Measurements from ENCODE around the gene TLE2. TPM values are rescaled to one million over a fixed set of nuclear protein-coding genes. Genes with fewer than 3 reads are reported as not detected.
"Not testable (repeated sequence)": the region's sequence is repeated elsewhere in the genome, so short reads cannot be mapped to it uniquely, and the experiment has no call there.

The TLE2 gene
- total RNA-seq, 1 experiment from 2014 or later = 6.2 TPM

DNA sequence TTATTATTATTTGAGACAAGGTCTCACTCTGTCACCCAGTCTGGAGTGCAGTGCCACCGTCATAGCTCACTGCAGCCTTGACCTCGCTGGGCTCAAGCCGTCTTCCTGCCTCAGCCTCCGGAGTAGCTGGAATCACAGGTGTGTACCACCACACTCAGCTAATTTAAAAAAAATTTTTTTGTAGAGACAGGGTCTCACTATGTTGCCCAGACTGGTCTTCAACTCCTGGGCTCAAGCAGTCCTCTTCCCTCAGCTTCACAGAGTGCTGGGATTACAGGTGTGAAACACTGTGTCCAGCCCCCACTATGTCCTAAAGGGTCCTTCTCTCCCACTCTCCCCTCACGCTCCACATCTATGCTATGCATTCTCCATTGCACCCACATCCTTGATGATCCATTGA lies 9.1 kb upstream of the TLE2 start:
- H3K9me3 ChIP-seq (ENCODE audit: control insufficient read depth, insufficient read depth, low read depth, low read length) = no peaks in the 10 kb centered on the region
- H3K4me1 ChIP-seq (ENCODE audit: control insufficient read depth, insufficient read depth, low read length) = peaks cover 11% of the 10 kb centered on the region
- ChIA-PET CTCF (no interaction called here), POLR2A (no interaction called here)
- no peaks in the 10 kb centered on the region for H3K36me3 ChIP-seq (ENCODE audit: control insufficient read depth, insufficient read depth, low read length)
- no peak for DNase-seq (ENCODE audit: low read depth, low spot score)
- no peak overlapping the region for H3K27ac ChIP-seq (ENCODE audit: low read length)
- BruUV-seq (replicated peaks) = no TSS peak
- intact Hi-C loops (cut with micrococcal nuclease; ENCODE audit: unreplicated experiment) = no loop called here
- no peak for ATAC-seq
- in situ Hi-C loops (cut with HindIII; ENCODE audit: low pct_unique_long_range_greater_than_20kb, low sequenced_read_pairs) = no loop called here
- TF ChIP-seq TCF7L2 (IDR thresholded peaks at IDR 0.05; ENCODE audit: low read depth, low read length) = no peak
- H3K27me3 ChIP-seq (ENCODE audit: control insufficient read depth, insufficient read depth, low read length) = no peaks in the 10 kb centered on the region
- no peak overlapping the region for H3K4me3 ChIP-seq (ENCODE audit: low read depth in 2 of 2, low read length in 2 of 2)

DNA sequence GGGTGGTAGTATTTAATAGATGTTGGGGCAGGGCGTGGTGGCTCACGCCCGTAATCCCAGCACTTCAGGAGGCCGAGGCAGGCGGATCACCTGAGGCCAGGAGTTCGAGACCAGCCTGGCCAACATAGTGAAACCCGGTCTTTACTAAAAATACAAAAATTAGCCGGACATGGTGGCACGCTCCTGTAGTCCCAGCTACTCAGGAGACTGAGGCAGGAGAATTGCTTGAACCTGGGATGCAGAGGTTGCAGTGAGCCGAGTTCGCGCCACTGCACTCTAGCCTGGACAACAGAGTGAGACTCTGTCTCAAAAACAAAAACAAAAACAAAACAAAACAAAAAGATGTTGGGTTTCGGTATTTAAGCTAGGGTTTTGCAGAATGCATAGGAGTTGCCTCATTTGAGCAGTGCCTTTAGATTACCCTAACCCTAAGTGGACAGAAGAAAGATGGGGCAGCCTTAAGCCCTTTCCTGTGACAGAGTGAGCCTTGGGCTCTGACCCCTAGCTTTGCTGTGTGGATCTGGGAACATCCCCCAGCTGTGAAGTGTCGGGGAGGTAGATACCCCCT lies 8.0 kb upstream of the TLE2 start:
- ATAC-seq; BruUV-seq (replicated peaks): not testable (repeated sequence)

DNA sequence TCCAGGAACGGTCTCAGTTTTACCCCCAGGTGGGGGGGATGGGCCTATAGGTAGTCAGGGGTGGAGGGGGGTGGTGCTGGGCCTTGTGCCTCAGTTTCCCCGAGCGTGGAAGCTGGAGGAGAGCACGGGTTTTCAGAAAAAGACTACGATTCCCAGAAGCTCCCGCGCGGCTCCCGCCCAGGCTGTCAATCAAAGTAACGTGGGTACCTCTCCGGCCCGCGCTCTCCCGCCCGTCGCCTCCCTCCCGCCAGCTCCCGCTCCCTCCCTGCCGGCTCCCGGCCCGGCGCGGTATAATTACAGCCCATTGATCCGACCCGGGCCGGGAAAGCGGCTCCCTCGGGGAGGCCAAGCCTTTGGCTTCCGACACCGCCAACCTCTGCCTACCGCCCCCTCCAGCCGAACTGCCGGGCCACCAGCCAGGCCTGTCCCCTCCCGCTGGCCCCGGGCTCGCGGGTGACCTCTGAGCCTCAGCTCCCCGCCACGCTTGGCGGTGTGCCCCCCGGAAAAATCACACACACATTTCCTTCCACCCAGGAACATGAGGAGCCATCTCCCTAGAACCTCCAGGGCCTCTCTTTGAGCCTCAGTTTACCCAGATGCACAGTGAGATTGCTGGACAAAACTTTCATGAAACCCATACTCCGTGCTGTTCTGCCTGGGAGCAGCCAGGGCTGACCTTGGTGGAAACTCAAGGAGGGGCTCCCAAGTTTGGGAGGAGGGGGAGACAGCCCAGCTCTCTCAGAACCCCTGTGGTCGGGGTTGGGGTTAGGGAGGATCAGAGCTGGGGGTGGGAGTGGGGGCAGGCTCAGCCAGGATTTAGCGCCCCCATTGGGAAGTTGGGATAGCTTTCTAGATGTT lies 7.3 kb upstream of the TLE2 start:
- CTCF ChIA-PET = interaction anchor here (0.5 to 1.1 kb wide), 3 partner anchors 52 to 93 kb away, joined by 3 to 4 read pairs (median 3); no protein-coding TSS in a partner anchor
- Histone ChIP-seq H3K4me1 (ENCODE audit: control insufficient read depth, insufficient read depth, low read length) (peaks cover 11% of the 10 kb centered on the region), H3K27me3 (ENCODE audit: control insufficient read depth, insufficient read depth, low read length) (no peaks in the 10 kb centered on the region), H3K27ac (ENCODE audit: low read length) (peak overlapping the region; percentile 83), H3K36me3 (ENCODE audit: control insufficient read depth, insufficient read depth, low read length) (no peaks in the 10 kb centered on the region), H3K4me3 (ENCODE audit: low read depth in 2 of 2, low read length in 2 of 2) (peak overlapping the region; percentile 55 to 83), H3K9me3 (ENCODE audit: control insufficient read depth, insufficient read depth, low read depth, low read length) (no peaks in the 10 kb centered on the region)
- POLR2A ChIA-PET = interaction anchor here (1.5 kb wide), 1 partner anchor 86 kb away, joined by 4 read pairs; no protein-coding TSS in a partner anchor
- ATAC-seq = peak; percentile 89
- BruUV-seq (replicated peaks) = no TSS peak
- in situ Hi-C loops (cut with HindIII; ENCODE audit: low pct_unique_long_range_greater_than_20kb, low sequenced_read_pairs) (no loop called here), intact Hi-C loops (cut with micrococcal nuclease; ENCODE audit: unreplicated experiment) (no loop called here)
- TF ChIP-seq SIN3A (IDR thresholded peaks at IDR 0.05; ENCODE audit: borderline replicate concordance, insufficient read depth, low read depth, low read length) (no peak), TCF7L2 (IDR thresholded peaks at IDR 0.05; ENCODE audit: low read depth, low read length) (no peak; the same call in 1 of the 2 replicates), POLR2AphosphoS5 (IDR thresholded peaks at IDR 0.05; ENCODE audit: low read depth, low read length) (peak; percentile 37)
- TF ChIP-seq, protein P1, sequence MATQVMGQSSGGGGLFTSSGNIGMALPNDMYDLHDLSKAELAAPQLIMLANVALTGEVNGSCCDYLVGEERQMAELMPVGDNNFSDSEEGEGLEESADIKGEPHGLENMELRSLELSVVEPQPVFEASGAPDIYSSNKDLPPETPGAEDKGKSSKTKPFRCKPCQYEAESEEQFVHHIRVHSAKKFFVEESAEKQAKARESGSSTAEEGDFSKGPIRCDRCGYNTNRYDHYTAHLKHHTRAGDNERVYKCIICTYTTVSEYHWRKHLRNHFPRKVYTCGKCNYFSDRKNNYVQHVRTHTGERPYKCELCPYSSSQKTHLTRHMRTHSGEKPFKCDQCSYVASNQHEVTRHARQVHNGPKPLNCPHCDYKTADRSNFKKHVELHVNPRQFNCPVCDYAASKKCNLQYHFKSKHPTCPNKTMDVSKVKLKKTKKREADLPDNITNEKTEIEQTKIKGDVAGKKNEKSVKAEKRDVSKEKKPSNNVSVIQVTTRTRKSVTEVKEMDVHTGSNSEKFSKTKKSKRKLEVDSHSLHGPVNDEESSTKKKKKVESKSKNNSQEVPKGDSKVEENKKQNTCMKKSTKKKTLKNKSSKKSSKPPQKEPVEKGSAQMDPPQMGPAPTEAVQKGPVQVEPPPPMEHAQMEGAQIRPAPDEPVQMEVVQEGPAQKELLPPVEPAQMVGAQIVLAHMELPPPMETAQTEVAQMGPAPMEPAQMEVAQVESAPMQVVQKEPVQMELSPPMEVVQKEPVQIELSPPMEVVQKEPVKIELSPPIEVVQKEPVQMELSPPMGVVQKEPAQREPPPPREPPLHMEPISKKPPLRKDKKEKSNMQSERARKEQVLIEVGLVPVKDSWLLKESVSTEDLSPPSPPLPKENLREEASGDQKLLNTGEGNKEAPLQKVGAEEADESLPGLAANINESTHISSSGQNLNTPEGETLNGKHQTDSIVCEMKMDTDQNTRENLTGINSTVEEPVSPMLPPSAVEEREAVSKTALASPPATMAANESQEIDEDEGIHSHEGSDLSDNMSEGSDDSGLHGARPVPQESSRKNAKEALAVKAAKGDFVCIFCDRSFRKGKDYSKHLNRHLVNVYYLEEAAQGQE (IDR thresholded peaks at IDR 0.05; ENCODE audit: insufficient read depth in 1 of 2, low read depth in 2 of 2, low read length in 1 of 2) = no peak
- TF ChIP-seq, protein P2, sequence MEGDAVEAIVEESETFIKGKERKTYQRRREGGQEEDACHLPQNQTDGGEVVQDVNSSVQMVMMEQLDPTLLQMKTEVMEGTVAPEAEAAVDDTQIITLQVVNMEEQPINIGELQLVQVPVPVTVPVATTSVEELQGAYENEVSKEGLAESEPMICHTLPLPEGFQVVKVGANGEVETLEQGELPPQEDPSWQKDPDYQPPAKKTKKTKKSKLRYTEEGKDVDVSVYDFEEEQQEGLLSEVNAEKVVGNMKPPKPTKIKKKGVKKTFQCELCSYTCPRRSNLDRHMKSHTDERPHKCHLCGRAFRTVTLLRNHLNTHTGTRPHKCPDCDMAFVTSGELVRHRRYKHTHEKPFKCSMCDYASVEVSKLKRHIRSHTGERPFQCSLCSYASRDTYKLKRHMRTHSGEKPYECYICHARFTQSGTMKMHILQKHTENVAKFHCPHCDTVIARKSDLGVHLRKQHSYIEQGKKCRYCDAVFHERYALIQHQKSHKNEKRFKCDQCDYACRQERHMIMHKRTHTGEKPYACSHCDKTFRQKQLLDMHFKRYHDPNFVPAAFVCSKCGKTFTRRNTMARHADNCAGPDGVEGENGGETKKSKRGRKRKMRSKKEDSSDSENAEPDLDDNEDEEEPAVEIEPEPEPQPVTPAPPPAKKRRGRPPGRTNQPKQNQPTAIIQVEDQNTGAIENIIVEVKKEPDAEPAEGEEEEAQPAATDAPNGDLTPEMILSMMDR (IDR thresholded peaks at IDR 0.05) = peak; percentile 68; the same call in 1 of the 2 replicates
- peak; percentile 73 for DNase-seq (ENCODE audit: low read depth, low spot score)

More for the DNA sequence above, 8.0 kb upstream of the TLE2 start:
- CTCF ChIA-PET; intact Hi-C loops (cut with micrococcal nuclease; ENCODE audit: unreplicated experiment); DNase-seq (ENCODE audit: low read depth, low spot score); in situ Hi-C loops (cut with HindIII; ENCODE audit: low pct_unique_long_range_greater_than_20kb, low sequenced_read_pairs); POLR2A ChIA-PET; H3K27me3 ChIP-seq (ENCODE audit: control insufficient read depth, insufficient read depth, low read length); H3K9me3 ChIP-seq (ENCODE audit: control insufficient read depth, insufficient read depth, low read depth, low read length); H3K36me3 ChIP-seq (ENCODE audit: control insufficient read depth, insufficient read depth, low read length): not testable (repeated sequence)
- TF ChIP-seq, protein P2 (IDR thresholded peaks at IDR 0.05) = peak; percentile 30; the same call in 1 of the 2 replicates
- Histone ChIP-seq H3K4me1 (ENCODE audit: control insufficient read depth, insufficient read depth, low read length) (peaks cover 11% of the 10 kb centered on the region), H3K4me3 (ENCODE audit: low read depth in 2 of 2, low read length in 2 of 2) (peak overlapping the region in 1 of 2 experiments; percentile 83; a peak in 2 of 4 replicates), H3K27ac (ENCODE audit: low read length) (peak overlapping the region; percentile 81)

Data from Panc1 (cell line).